EL (cell line): ENCODE data around the gene RGL2.
"Not testable (repeated sequence)": the region's sequence is repeated elsewhere in the genome, so short reads cannot be mapped to it uniquely, and the experiment has no call there.

Experiments
- DNase-seq: peaks from one replicate; pipeline ENCODE4 v3.0.0-alpha.2; 2016

The RGL2 gene

GRCh38 chr6:33272275-33273128, 26.2 kb downstream of the RGL2 start:
- DNase-seq: no peak

- DNase-seq: peak; percentile 99
These were observed 27.1 kb downstream of the RGL2 start, which contains the start of the genes RPS18 and VPS52 for GRCh38 chr6:33271468-33272274. RPS18 (plus strand) TSS chr6:33272075; CDS start chr6:33272120, 45 bp downstream. VPS52 (minus strand) TSS chr6:33271876; CDS start chr6:33271675, 201 bp downstream.

GRCh38 chr6:33271117-33271467, 27.6 kb downstream of the RGL2 start:
- no peak for DNase-seq

- DNase-seq: no peak
These were observed 34.7 kb downstream of the RGL2 start for GRCh38 chr6:33264015-33264414.

GRCh38 chr6:33262490-33262889, 36.3 kb downstream of the RGL2 start:
- DNase-seq: not testable (repeated sequence)

GRCh38 chr6:33259032-33259431, 39.7 kb downstream of the RGL2 start:
- DNase-seq: no peak

- DNase-seq: no peak
These were observed 44.2 kb downstream of the RGL2 start for GRCh38 chr6:33254591-33254990.

- DNase-seq: peak; percentile 53
These were observed 46.0 kb downstream of the RGL2 start for GRCh38 chr6:33252759-33253158.

GRCh38 chr6:33251395-33252012, 47.2 kb downstream of the RGL2 start:
- no peak for DNase-seq

GRCh38 chr6:33250731-33251130, 48.0 kb downstream of the RGL2 start:
- DNase-seq: no peak

- peak; percentile 95 for DNase-seq
These were observed 48.8 kb downstream of the RGL2 start for GRCh38 chr6:33249732-33250630.

GRCh38 chr6:33248932-33249731, 49.6 kb downstream of the RGL2 start:
- DNase-seq: peak; percentile 100

- DNase-seq: peak; percentile 69
These were observed 50.2 kb downstream of the RGL2 start for GRCh38 chr6:33248643-33248931.

GRCh38 chr6:33247977-33248642, 50.6 kb downstream of the RGL2 start:
- DNase-seq: peak; percentile 89

GRCh38 chr6:33243476-33243875, 55.3 kb downstream of the RGL2 start:
- no peak for DNase-seq

- DNase-seq: no peak
These were observed 56.8 kb downstream of the RGL2 start for GRCh38 chr6:33241968-33242367.
